ENCODE measurements around the gene C10orf143.

- TF ChIP-seq POLR2A (IDR thresholded peaks at IDR 0.05; ENCODE audit: low read depth, low read length), result no peak
- no peak for TF ChIP-seq POLR2AphosphoS5 (IDR thresholded peaks at IDR 0.05; ENCODE audit: low read depth, low read length)
Measured at GRCh38 chr10:130053561-130053960, 57.1 kb downstream of the C10orf143 start.
